GM12878 (cell line): ENCODE measurements around the gene TMEM39B. TPM values are rescaled to one million over a fixed set of nuclear protein-coding genes. Genes with fewer than 3 reads are reported as not detected.
A peak's percentile ranks its signal among the peaks of the same experiment; 100 is the strongest.

Experiments
- CBX5 ChIP-seq: sonication (generic); IDR thresholded peaks from 2 replicates; pipeline ENCODE4 v1.6.1; 2016; ENCODE audit warnings: low read depth, moderate library complexity, mild to moderate bottlenecking, inconsistent platforms
- CHD2 ChIP-seq: IDR thresholded peaks from 2 replicates; pipeline ENCODE4 v1.6.1; 2011; ENCODE audit warnings: low read depth, low read length, improper control_type of control experiment, borderline replicate concordance
- CREB1 ChIP-seq: IDR thresholded peaks from 2 replicates; pipeline ENCODE4 v1.6.1; 2012; ENCODE audit warnings: low read depth, mild to moderate bottlenecking, inconsistent platforms
- CREM ChIP-seq: IDR thresholded peaks from 2 replicates; pipeline ENCODE4 v1.6.1; 2014; ENCODE audit warnings: antibody characterized with exemption, low read depth
- E2F8 ChIP-seq: fragments of 450-650 bp; IDR thresholded peaks from 2 replicates; pipeline ENCODE4 v1.6.1; 2018; ENCODE audit warnings: mild to moderate bottlenecking, low read depth, moderate library complexity; ENCODE audit not compliant: partially characterized antibody
- GABPA ChIP-seq: IDR thresholded peaks from 2 replicates; pipeline ENCODE4 v1.6.1; 2014; ENCODE audit warnings: antibody characterized with exemption, low read depth, mild to moderate bottlenecking, inconsistent platforms
- HDAC2 ChIP-seq: fragments of 200-600 bp; sonication (generic); IDR thresholded peaks from 2 replicates; pipeline ENCODE4 v1.6.1; 2017
- MEF2A ChIP-seq: IDR thresholded peaks from 2 replicates; pipeline ENCODE4 v1.6.1; 2011; ENCODE audit warnings: low read depth, mild to moderate bottlenecking, low read length, moderate library complexity; ENCODE audit not compliant: insufficient read depth
- NFXL1 ChIP-seq: fragments of 450-650 bp; IDR thresholded peaks from 2 replicates; pipeline ENCODE4 v1.6.1; 2017; ENCODE audit warnings: antibody characterized with exemption, mild to moderate bottlenecking, borderline replicate concordance
- POLR2A ChIP-seq: IDR thresholded peaks from 2 replicates; pipeline ENCODE4 v1.6.1; 2011; ENCODE audit warnings: low read depth, mild to moderate bottlenecking, low read length
- POLR2AphosphoS2 ChIP-seq: IDR thresholded peaks from 2 replicates; pipeline ENCODE4 v1.6.1; 2011; ENCODE audit warnings: low read depth, mild to moderate bottlenecking, low read length, improper control_type of control experiment, moderate library complexity
- POLR2AphosphoS5 ChIP-seq: IDR thresholded peaks from 2 replicates; pipeline ENCODE4 v1.6.1; 2011; ENCODE audit warnings: mild to moderate bottlenecking, low read length, inconsistent platforms
- RB1 ChIP-seq: fragments of 450-650 bp; formaldehyde crosslinking; IDR thresholded peaks from 2 replicates; pipeline ENCODE4 v1.6.1; 2017; ENCODE audit warnings: mild to moderate bottlenecking, borderline replicate concordance
- RCOR1 ChIP-seq: conservative IDR thresholded peaks from 2 replicates; pipeline ENCODE4 v1.6.1; 2012; ENCODE audit warnings: low read depth, low read length, improper control_type of control experiment
- SIX5 ChIP-seq: IDR thresholded peaks from 2 replicates; pipeline ENCODE4 v1.6.1; 2011; ENCODE audit warnings: mild to moderate bottlenecking, low read depth, low read length, moderate library complexity; ENCODE audit not compliant: severe bottlenecking
- SUZ12 ChIP-seq: fragments of 200-600 bp; sonication (generic); IDR thresholded peaks from one replicate; pipeline ENCODE4 v1.6.1; 2018; ENCODE audit warnings: antibody characterized with exemption, mild to moderate bottlenecking; ENCODE audit not compliant: unreplicated experiment
- TCF12 ChIP-seq: IDR thresholded peaks from 2 replicates; pipeline ENCODE4 v1.6.1; 2011; ENCODE audit warnings: low read depth, mild to moderate bottlenecking, low read length
- ZBTB40 ChIP-seq: fragments of 450-650 bp; IDR thresholded peaks from 2 replicates; pipeline ENCODE4 v1.6.1; 2016; ENCODE audit warnings: mild to moderate bottlenecking, moderate library complexity, borderline replicate concordance
- ZNF592 ChIP-seq: fragments of 450-650 bp; IDR thresholded peaks from 2 replicates; pipeline ENCODE4 v1.6.1; 2017; ENCODE audit warnings: mild to moderate bottlenecking, moderate library complexity
- polyA plus RNA-seq, 11 experiments: library from polyadenylated mRNA; depleted of rRNA in 4 of 11; unstranded in 6 of 11; stranded (reverse) in 5 of 11; fragments of >200 nt; fragmentation: Nextera tagmentation in 4 of 11; fragmentation: Illumina TruSeq in 1 of 11; extraction: Ambion mirVana in 4 of 11; extraction: Trizol in 1 of 11; gene quantifications; 1 replicate in 1 of 11; 2 replicates in 10 of 11; pipeline versions ENCODE4 v1.2.1 to v1.2.3, GENCODE V29; 2011 to 2016; ENCODE audit warnings: inconsistent platforms in 2 of 11, missing spikeins in 2 of 11, low read depth in 1 of 11
- total RNA-seq, 4 experiments: library from RNA; depleted of rRNA in 3 of 4; stranded (reverse); fragments of >200 nt in 3 of 4; fragmentation: Illumina TruSeq in 1 of 4; extraction: Trizol in 1 of 4; gene quantifications; 2 replicates each; pipeline versions ENCODE4 v1.2.1 to v1.2.3, GENCODE V29; 2013 to 2021

The TMEM39B gene
- total and polyA plus RNA-seq, 10 of the 15 experiments (the other 5 are each of a cell fraction or from before 2014, with no cell fraction given): 2.3 to 27.2 (median 12.3) TPM

- TF ChIP-seq POLR2AphosphoS2: 0 out of 2 replicates have a peak, but pooled peaks have one; percentile 75
- TF ChIP-seq HDAC2: no peak
- TF ChIP-seq ZBTB40: peak; percentile 66; the same call in 1 of the 2 replicates
- peak; percentile 47; the same call in 1 of the 2 replicates for TF ChIP-seq CREB1
- TF ChIP-seq CREM: peak; percentile 20; the same call in 1 of the 2 replicates
- TF ChIP-seq POLR2A: peak; percentile 96
- peak; percentile 59; the same call in 1 of the 2 replicates for TF ChIP-seq RCOR1
- TF ChIP-seq TCF12: 0 out of 2 replicates have a peak, but pooled peaks have one; percentile 48
- TF ChIP-seq ZNF592: no peak
- no peak for TF ChIP-seq NFXL1
- no peak for TF ChIP-seq SIX5
- TF ChIP-seq MEF2A: 0 out of 2 replicates have a peak, but pooled peaks have one; percentile 17
- TF ChIP-seq CBX5: no peak
- no peak for TF ChIP-seq SUZ12
- peak; percentile 54; the same call in 1 of the 2 replicates for TF ChIP-seq GABPA
- TF ChIP-seq CHD2: peak; percentile 75; the same call in 1 of the 2 replicates
- peak; percentile 78; the same call in 1 of the 2 replicates for TF ChIP-seq POLR2AphosphoS5
- peak; percentile 54 for TF ChIP-seq E2F8
- peak; percentile 91; the same call in 1 of the 2 replicates for TF ChIP-seq RB1
Observed at GRCh38 chr1:32072622-32073298, at the start of gene TMEM39B (continued).
